GM21515 (cell line): ENCODE data around the gene CCL23.
"Not testable (repeated sequence)": the region's sequence is repeated elsewhere in the genome, so short reads cannot be mapped to it uniquely, and the experiment has no call there.

ENCODE experiments used
- ATAC-seq: cut with Tn5 transposase; IDR thresholded peaks from one replicate; pipeline ENCODE4 v1.9.1; 2021; ENCODE audit not compliant: unreplicated experiment

Gene CCL23, protein sequence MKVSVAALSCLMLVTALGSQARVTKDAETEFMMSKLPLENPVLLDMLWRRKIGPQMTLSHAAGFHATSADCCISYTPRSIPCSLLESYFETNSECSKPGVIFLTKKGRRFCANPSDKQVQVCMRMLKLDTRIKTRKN

DNA sequence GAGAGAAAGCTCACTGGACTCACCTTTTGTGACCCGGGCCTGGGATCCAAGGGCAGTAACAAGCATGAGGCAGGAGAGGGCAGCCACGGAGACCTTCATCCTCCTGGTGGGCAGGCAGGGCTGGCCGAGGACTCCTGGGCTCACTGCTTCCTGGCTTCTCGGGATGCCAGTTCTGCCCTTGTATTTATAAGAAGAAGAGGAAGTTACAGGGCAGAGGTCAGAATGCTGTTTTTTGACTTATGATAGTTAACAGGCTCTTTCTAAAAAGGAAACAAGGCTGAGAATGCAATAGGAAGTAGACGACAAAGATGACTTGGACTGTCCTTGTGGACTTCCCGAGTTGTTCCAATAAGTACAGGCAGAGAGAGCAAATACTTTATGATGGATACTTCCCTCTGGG is at the start of gene CCL23:
TSS of gene CCL23 (minus strand) at position 174 of the 400 bp plus-strand sequence. CDS start at position 99, 75 bp downstream.
- ATAC-seq, result no peak

DNA sequence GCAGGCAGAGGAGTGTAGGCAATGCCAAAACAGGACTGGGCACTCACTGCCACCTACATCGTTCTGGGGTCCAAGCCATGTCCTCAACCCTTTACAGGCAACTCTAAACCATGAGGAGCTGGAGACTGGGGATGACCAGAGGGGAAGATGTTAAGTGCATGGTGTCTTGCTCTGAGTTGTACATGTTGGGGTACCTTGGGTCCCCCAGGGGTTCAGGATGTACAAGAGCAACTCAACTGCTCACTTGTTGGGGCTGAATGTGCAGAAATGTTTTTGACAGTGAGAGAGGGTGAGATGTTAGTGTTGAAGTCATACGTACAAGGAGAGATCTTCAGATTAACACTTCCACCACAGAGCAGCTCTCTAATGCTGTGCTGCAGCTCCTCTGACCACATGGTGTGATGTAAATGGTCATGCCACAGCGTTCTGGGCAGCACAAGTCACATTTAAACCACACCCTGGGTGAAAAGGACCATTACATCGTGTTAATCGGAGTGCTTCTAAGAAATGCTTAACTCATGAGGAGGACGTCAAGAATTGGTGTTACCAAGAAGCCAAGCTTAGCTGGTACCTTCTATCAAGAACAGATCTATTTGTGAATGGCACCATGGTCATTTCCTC is 48.7 kb upstream of the CCL23 start:
- ATAC-seq, result no peak

DNA sequence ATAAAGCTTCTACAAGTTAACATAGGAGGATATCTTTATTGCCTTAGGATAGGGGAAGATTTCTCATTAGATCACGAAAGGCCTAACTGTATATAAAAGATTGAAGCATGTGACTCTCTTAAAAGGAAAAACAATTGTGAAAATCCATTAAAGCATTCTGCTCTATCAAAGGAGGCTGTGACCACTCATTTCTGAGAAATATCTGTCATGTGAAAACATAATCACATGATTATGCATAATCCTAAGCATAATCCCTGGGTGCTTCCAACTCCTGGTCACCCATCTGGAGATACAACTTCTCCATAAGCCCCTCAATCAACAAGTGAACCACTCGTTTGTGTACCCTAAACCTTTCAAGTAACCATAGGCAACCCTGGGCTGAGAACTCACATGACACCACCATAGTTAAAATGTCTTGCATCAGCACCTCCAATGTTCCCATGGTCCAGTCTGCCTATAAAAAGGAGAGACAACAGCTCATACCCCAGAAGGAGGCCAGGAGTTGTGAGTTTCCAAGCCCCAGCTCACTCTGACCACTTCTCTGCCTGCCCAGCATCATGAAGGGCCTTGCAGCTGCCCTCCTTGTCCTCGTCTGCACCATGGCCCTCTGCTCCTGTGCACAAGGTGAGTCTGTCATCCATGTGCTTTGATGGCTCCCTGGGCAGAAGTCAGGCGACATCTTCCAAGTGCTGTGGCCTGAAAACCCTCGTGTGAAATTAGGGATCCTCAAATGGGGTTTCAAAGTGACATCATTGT is 46.2 kb upstream of the CCL23 start, which contains the start of gene CCL18:
TSS of gene CCL18 (plus strand) at position 487 of the 756 bp plus-strand sequence. CDS start at position 558, 71 bp downstream.
- no peak for ATAC-seq

DNA sequence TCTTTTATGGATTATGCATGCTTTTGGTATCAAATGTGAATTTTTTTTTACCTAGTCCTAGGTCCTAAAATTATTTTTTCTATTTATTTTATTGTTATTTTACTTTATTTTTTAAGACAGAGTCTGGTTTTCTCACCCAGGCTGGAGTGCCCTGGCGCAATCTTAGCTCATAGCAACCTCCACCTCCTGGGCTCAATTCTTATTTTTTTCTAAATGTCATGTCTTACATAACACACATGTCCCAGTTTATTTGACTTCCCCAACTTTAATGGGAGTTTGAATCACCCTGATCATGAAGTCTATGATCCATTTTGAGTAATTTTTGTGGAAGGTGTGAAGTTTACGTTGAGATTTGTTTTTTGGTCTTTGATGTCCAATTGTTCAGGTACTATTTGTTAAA is 43.0 kb upstream of the CCL23 start:
- no peak for ATAC-seq

DNA sequence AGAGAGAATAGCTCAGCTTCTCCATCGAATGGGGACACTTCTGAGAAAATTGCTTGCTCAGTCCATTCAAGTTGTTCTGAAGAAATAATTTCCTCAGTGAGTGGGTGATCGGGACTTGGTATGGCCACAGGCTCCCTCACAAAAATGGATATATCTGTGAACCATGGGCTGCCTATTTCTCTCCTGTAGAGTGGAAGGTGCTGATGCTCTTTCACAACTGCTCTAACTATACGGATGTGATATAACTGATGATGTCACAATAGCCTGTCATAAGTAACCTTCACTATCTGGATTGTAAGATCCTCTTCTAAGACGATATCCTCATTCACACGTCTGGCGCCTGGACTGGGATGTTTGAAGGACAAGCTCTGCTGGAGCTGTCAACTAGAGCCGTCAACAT is 41.6 kb upstream of the CCL23 start:
- ATAC-seq, result no peak

DNA sequence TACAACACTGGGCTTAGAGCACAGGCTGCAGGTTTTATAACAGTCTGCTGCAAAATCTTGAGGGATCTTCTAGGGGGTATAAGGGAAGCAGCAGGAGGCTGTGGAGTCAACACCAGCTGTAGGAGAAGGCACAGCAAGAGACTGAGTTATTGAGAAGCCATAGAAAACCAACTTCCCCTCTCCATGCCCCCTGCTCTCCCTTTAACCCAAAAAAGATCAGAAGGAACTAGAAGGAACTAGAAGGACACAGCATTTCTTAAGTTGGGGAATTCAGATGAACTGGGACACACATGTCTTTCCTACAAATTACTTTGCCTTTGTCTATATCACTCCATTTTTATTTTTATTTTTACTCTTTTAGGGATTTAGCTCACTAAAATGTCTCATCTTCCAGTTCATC is 40.1 kb upstream of the CCL23 start:
- ATAC-seq, result no peak

DNA sequence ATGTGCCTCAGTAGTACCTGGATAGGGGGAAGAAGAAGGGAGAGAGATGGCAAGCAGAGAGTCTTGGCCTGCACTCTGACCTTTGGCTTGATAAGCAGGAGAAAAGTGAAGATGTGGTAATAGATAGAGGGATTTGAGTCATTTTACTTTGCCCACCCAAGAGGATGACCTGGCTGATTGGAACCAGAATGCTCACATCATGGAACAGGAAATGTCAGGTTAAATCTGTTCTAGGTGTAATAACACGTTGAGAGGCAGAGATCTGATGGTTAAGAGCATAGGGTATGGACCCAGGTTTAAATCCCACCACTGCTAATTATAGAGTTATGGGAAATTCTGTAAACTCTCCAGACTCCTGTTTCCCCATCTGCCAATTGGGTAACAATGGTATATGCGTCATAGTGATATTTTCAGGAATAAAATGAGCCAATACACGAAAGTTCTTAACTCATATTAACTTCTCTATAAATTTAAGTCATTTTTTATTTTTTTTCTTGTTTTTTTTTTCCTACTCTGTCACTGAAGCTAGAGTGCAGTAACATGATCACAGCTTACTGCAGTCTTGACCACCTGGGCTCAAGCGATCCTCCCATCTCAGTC is 38.2 kb upstream of the CCL23 start:
- ATAC-seq, result no peak

DNA sequence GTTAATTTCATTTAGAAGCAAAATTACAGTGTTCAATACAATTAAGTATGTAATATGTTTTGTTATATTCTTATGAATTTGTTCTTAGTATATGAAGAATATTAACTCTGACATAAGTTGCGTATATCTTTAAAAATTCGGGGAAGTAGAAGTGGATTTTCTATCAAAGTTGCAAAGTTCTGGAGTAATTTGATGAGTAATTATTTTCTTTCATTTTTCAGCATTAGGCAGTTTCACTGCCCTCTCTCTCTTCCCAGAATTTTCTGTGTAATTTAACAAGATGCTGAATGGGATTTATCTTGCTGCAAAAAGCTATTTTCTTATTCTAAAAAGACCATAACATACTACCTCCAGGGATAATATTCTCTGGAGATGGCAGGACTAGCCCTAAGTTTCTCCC is 37.4 kb upstream of the CCL23 start:
- ATAC-seq, result no peak

DNA sequence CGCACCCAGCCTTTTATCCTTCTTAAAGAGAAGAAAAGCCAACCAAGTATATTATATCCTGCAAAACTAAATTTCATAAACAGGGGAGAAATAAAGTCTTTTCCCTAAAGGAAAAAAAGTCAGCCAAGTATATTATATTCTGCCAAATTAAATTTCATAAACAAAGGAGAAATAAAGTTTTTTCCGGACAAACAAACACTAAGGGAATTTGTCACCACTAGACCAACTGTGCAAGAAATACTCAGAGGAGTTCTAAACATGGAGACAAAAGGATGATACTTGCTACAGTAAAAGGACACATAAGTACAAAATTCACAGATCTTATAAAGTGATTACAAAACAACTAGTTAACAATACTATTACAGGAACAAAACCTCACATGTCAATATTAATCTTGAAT is 31.9 kb upstream of the CCL23 start:
- ATAC-seq, result no peak

DNA sequence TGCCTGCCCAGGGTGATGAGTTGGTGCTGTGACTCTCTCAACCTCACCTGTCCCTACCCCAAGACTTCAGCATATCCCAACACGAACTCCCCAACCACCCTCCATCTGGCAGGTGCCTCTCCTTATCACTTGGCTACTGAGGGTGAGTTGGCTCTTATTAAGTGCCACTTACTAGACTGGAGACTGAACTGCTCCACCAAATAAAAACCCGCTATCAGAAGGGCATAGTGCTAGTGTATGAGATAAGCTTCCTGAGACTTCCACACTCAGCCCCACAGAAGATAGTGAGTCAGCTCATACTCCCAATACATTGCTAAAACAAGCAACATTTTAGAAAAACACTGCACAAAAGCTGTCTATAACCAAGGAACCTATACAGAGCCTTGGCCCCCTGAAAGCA is 30.3 kb upstream of the CCL23 start:
- no peak for ATAC-seq

DNA sequence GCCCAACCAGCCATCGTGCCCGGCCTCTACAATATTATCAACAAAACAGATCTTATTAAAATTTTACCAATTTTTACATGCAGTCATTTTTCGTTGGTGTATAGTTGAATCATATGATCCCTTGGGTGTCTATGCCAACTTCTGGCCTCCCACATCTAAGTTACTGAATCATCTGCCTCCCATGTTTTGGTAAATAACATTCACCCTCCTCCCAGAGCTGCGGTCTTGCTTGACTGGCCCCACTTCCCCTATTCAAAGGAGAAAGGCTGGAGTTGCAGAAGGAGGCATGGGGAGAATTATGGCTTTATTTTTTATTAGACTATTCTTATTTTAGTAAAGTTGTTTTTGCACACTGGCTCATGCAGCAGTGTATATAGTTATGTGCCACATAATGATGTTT is 18.5 kb upstream of the CCL23 start:
- ATAC-seq, result no peak

DNA sequence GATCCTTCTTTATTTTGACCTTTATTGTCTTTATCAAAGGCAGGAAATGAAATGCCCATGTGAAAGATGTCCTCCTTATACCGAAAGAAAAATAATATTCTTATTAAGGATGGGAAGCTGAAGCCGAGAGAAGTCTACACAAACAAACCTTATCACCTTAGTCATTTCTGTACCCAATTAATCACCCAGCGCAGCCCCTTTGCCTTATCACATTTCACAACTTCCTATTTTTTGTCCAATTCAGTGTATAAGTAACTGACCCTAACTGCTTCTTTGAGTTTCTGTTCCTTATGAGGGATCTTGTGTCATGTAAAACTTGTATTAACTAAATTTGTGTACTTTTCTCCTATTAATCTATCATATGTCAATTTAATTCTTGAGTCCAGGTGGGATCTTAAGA is 16.4 kb upstream of the CCL23 start:
- no peak for ATAC-seq

DNA sequence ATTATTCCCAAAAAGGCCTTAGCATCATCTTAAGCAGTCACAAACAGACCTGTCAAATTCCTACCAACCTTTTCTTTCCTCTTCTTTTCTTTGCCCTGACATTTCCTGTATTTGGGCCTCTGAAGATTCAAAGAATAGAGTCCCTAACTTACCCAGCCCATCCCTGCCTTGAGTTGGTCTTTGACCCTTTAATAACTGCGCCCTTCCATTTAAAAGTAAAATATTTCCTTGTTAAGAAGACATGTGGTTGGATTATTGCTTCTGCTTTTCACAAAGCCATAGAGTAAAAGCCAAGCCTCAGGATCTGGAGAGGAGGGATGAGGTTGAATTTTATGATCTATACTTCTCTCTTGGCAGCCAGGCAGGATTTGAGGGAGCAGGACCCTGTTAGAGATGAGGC is 13.2 kb upstream of the CCL23 start:
- ATAC-seq, result no peak

DNA sequence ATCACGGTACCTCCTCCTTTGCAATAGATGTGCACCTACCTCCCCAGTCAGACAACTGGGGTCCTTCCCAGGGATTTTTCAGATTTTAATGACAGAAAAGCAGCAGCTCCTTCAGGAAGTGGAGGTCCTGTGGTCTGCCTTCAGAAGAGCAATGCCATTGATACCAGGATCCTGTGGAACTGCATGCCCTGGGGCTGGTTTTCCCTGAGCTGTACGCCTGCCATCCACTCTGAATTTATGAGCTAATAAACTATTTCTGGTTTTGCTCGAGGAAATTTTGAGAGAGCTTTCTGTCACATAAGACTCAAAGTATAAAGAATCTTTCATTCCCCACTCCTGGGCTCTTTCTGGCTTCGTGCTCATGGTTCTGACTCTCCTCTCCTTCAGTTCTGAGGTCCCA is 10.0 kb upstream of the CCL23 start:
- no peak for ATAC-seq

DNA sequence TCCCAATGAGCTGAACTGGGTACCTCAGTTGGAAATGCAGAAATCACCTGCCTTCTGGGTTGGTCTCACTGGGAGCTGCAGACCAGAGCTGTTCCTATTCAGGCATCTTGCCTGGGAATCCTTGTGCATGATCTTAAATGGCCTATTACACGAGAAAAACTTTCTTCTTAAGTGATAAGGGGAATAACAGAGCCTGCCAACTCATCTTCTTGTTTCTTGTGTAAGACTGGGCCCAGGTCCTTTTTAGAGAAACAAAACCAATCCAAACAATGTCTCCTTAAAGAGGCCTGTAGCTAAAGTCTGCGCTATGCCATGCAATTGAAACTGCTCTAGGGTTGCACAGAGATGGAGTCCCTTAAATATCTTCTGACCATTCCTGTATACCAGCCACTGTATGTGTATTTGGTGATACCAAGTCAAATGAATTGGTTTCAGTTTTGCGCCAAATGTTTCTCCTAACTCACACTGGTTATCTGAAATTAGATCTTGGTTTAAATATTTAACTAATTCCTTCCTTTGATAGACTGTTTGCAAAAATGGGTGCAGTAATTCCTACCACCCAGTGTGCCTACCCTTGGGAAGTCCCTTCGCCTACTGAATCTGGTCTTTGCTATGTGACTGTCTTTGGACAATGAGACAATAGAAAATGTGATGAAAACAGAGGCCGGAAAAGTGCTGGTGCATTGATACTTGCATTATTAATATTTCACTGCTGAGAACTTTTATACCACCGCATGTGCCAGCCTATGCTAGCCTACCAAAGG is 6.5 kb upstream of the CCL23 start:
- no peak for ATAC-seq

DNA sequence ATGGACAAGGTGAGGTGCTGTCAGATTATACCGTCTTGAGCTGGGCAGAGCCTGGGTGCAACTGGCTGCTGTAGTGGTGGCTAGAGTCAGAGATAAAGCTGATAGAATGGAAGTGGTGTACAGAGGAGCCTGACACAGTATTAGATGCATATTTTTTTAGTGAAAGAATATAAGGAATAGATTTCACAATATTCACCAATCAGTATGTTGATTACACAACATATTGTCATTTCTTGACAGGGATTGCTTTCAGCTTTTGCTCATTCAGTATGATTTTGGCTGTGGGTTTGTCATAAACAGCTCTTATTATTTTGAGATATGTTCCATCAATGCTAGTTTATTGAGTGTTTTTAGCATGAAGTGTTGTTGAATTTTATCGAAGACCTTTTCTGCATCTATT is 1.7 kb upstream of the CCL23 start:
- ATAC-seq, result no peak

DNA sequence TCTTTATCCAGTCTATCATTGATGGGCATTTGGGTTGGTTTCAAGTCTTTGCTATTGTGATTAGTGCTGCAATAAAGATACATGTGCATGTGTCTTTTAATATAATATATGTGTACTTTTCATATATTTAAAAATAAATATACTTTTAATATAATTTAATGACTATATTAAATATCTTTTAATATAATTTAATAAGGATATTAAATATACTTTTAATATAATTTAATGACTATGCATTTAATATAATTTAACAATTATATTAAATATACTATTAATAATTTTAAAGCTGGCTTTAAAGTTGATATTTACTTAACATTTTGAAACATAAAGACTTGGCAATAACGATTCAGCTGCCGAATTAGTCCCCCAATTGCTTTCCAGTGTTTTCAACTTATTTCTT is 1.2 kb downstream of the CCL23 start:
- ATAC-seq, result no peak

DNA sequence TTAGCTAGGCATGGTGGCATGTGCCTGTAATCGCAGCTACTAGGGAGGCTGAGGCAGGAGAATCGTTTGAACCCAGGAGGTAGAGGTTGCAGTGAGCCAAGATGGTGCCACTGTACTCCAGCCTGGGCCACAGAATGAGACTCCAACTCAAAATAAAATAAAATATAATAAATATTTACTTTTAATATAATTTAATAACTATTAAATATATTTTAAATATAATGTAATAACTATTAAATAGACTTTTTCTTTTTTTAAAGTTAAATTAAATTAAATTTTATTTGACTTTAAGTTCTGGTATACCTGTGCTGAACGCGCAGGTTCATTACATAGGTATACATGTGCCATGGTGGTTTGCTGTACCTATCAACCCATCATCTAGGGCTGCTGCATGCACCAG is 1.9 kb downstream of the CCL23 start:
- not testable (repeated sequence) for ATAC-seq

DNA sequence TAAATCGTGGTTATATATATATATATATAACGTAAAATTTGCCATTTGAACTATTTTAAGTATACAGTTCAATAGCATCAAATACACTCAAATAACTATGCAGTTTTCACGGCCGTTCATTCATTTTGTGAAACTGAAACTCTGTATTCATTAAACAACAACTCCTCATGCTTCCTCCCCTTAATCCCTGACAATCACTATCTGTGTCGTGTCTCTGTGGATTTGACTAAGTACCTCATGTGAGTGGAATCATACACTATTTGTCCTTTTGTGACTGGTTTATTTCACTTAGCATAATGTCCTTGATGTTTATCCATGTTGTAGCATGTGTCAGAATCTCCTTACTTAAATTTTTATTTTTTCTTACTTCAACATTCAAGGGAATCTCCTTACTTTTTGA is 2.8 kb downstream of the CCL23 start:
- ATAC-seq, result no peak

DNA sequence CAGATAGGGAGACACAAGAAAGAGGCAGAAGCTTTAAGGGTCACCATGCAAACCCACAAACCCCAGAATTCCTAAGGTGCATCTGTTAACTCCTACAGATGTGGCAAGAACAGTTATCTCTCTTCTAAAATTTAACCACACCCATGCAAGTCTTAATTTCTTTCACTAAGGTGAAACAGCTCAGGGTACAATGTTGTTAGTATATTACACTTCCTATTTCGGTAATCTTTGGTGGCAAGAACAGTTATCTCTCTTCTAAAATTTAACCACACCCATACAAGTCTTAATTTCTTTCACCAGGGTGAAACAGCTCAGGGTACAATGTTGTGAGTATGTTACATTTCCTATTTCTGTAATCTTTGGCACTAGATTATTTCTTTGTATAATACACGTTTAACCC is 6.6 kb downstream of the CCL23 start:
- no peak for ATAC-seq

DNA sequence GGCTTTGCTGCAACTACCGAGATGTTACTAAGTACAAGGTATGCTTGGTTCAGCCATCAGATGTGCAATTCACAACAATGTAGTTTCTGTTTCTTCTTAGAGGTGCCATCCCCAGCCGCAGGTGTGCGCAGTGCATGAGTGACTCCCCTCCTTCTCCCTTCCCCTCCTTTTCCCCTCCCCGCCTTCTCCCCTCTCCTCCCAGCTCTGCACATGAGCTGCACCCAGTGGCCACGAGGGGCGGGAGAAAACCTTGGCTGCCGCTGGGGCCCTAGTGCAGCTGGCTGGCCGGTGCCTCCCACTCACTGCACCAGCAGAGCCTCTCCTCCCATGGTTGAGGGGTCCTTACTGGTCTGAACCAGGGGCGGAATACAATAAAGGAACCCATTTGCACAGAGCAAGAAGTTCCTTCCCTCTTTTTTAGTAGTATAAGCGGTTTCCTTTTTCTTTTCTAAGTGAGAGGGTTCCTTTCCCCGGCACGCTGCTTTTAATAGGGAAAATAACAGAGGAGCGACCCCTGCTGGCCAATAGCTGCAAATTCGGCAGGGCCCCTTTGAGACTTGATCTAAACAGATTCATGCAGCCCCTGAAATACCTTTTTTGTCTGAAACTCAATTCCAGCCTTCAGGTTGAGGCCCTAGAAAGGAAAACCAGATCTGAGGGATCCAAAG is 8.6 kb downstream of the CCL23 start:
- no peak for ATAC-seq
